ENCODE results near the gene BST1.

DNA sequence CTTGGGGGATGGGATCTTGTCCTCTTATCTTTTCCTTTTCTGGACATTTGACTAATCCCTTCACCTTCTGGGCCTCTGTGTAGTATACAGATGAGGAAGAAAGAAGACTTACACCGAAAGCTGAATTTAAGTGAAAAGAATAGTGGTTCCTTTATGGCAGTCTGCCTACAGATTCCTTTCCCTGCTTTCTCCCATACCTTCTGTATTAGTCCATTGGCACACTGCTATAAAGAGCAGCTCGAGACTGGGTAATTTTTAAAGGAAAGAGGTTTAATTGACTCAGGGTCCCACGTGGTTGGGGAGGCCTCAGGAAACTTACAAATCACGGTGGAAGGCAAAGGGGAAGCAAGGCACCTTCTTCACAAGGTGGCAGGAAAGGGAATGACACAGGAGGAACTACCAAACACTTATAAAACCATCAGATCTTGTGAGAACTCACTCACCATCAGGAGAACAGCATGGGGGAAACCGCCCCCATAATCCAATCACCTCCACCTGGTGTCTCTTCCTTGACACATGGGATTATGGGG lies 41.2 kb downstream of the BST1 start:
- TF ChIP-seq, protein P1, sequence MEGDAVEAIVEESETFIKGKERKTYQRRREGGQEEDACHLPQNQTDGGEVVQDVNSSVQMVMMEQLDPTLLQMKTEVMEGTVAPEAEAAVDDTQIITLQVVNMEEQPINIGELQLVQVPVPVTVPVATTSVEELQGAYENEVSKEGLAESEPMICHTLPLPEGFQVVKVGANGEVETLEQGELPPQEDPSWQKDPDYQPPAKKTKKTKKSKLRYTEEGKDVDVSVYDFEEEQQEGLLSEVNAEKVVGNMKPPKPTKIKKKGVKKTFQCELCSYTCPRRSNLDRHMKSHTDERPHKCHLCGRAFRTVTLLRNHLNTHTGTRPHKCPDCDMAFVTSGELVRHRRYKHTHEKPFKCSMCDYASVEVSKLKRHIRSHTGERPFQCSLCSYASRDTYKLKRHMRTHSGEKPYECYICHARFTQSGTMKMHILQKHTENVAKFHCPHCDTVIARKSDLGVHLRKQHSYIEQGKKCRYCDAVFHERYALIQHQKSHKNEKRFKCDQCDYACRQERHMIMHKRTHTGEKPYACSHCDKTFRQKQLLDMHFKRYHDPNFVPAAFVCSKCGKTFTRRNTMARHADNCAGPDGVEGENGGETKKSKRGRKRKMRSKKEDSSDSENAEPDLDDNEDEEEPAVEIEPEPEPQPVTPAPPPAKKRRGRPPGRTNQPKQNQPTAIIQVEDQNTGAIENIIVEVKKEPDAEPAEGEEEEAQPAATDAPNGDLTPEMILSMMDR (IDR thresholded peaks at IDR 0.05), result no peak
- no peak for TF ChIP-seq ELF1 (IDR thresholded peaks at IDR 0.05)
- TF ChIP-seq, protein P2, sequence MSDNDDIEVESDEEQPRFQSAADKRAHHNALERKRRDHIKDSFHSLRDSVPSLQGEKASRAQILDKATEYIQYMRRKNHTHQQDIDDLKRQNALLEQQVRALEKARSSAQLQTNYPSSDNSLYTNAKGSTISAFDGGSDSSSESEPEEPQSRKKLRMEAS (IDR thresholded peaks at IDR 0.05; ENCODE audit: low read depth), result no peak
- TF ChIP-seq, protein P3, sequence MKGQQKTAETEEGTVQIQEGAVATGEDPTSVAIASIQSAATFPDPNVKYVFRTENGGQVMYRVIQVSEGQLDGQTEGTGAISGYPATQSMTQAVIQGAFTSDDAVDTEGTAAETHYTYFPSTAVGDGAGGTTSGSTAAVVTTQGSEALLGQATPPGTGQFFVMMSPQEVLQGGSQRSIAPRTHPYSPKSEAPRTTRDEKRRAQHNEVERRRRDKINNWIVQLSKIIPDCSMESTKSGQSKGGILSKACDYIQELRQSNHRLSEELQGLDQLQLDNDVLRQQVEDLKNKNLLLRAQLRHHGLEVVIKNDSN (IDR thresholded peaks at IDR 0.05; ENCODE audit: borderline replicate concordance, low read depth), result no peak
- no peak for TF ChIP-seq MEF2A (IDR thresholded peaks at IDR 0.05; ENCODE audit: borderline replicate concordance, low read depth)
- TF ChIP-seq, protein P4, sequence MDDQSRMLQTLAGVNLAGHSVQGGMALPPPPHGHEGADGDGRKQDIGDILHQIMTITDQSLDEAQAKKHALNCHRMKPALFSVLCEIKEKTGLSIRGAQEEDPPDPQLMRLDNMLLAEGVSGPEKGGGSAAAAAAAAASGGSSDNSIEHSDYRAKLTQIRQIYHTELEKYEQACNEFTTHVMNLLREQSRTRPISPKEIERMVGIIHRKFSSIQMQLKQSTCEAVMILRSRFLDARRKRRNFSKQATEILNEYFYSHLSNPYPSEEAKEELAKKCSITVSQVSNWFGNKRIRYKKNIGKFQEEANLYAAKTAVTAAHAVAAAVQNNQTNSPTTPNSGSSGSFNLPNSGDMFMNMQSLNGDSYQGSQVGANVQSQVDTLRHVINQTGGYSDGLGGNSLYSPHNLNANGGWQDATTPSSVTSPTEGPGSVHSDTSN (IDR thresholded peaks at IDR 0.05), result no peak
- no peak for TF ChIP-seq SIN3A (IDR thresholded peaks at IDR 0.05; ENCODE audit: borderline replicate concordance, low read depth, low read length)
- TF ChIP-seq RFX5 (IDR thresholded peaks at IDR 0.05; ENCODE audit: low read length), result no peak
- TF ChIP-seq EP300 (IDR thresholded peaks at IDR 0.05; ENCODE audit: borderline replicate concordance in 1 of 2, low read depth in 1 of 2, low read length in 1 of 2), result no peak

Data from SK-N-SH (cell line).